Left forelimb (tissue), 1 donor: ENCODE results near the gene IL2RG.

Experiments used
- DNase-seq: peaks from one replicate; pipeline ENCODE4 v3.0.0-alpha.2; 2018; ENCODE audit warnings: low spot score

The IL2RG gene

GRCh38 chrX:71111141-71111843 lies at the start of gene IL2RG:
Gene IL2RG, minus strand, starts transcription at chrX:71111577. Its CDS starts 38 bp downstream, at chrX:71111539.
- DNase-seq = no peak

DNA sequence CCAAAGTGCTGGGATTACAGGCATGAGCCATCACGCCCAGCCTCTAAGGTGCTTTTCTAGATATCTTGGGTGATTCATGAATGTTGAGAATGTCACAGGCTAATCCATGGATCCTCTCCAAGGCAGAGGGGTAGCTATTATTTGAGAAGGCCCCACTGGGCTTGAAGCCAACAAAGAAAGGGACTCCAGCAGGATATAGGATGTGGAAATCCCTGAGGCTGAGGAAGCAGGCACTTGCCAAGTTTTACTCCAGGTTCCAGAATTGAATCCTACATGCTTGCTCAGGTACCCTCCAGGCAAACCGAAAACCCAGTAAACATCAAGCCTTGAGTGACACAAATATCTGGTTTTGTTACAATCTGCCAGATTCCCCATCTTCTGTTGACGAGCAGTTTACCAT lies 49.1 kb upstream of the IL2RG start:
- DNase-seq = no peak

GRCh38 chrX:71159335-71159734 lies 48.0 kb upstream of the IL2RG start:
- no peak for DNase-seq

- DNase-seq = no peak
These were observed 47.2 kb upstream of the IL2RG start for GRCh38 chrX:71158603-71159002.

DNA sequence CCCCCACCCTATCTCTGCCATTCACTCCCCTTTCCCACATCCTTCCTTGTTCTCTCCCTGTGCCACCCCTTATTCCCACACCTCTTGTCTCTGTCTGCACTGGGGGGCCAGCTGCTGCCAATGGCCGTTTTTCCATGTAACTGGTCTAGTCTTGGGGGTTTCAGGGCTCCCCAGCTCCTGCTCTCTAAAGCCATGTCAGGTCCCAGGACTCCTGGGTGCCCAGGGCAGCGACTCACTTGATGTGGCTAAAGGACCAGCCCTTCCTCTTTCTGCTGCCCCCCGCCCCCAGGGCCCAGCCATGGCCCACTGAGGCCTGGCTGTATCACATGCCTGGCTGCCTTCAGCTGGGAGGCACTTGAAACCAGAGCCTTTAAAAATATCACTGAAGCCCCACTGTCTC lies 43.3 kb upstream of the IL2RG start:
- DNase-seq = no peak

DNA sequence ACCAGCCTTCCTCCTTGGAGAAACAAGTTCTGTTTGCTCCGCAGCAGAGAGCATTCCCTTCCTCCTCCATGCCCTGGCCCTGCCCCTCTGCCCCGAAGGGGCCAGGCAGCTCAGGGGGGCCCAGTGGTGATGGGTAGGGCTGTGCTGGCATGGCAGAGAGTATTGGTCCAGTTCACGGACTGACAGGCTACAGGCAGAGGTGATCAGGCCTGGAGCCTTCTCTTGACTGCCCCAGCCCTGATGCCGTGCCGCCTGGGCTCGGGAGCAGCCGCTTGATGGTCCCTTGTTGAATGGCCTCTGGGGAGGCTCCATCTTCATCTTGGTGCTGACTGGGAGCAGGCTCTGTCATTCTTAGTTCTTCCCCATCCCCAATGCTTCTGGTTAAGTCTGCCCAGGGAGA lies 42.8 kb upstream of the IL2RG start:
- DNase-seq = no peak

DNA sequence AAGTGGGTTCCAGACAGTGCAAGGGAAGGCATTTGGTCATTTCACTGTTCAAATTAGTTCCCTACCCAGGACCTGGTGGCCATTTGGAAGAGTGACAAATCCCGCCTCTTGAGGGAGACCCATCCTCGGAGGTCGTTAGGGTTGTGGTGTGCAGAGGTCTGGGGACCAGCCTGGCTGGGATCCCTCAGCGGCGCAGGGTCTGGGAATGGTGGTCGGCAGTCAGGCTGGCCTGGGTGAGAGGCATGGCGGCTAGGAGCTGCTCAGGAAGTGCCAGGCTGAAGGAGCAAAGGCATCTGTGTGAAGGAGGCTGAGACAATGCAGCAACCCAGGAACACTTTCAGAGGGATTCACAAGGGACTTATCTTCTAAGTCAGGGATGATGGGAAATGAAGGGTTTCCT lies 40.0 kb upstream of the IL2RG start:
- no peak for DNase-seq

GRCh38 chrX:71148278-71148663 lies 36.9 kb upstream of the IL2RG start:
- no peak for DNase-seq

DNA sequence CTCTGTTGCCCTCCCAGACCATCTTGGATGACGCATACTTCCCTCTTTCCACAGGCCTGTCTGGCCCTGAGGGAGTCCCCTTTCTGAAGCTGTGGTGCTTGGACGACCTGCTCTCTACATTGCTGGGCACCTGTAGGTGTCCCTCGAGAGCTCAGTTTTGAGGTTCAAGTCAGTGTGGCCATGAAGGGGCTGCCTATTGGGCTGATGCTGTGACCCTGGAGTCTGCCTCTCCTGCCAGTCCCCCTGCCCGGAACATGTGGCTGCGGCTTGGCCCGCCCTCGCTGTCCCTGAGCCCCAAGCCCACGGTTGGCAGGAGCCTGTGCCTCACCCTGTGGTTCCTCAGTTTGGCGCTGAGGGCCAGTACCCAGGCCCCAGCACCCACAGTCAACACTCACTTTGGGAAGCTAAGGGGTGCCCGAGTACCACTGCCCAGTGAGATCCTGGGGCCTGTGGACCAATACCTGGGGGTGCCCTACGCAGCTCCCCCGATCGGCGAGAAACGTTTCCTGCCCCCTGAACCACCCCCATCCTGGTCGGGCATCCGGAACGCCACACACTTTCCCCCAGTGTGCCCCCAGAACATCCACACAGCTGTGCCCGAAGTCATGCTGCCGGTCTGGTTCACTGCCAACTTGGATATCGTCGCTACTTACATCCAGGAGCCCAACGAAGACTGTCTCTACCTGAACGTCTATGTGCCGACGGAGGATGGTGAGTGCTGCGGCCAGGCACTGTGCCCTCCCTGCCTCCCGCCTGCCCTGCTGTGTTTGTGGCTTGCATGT lies 36.3 kb upstream of the IL2RG start:
- DNase-seq = no peak

DNA sequence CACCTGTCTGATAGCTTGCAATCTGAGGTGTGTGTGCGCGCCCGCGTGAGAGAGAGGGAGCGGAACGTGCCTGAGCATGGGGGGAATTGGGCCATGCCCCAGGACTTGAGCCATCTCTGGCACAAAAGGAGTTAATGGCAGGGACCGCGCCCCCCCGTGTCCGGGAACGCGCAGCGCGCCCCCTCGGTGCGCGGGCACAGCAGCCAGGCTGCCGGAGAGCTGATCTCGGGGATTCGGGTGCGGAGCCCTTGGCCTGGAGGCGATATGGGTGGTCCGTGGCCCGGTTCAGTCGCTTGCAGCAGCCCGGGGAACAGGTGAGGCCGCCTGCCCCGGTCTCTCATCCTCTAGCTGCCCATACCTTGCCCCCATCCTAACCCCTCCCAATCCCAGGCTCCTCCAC lies 33.3 kb upstream of the IL2RG start, which contains the start of gene NLGN3:
Gene NLGN3, plus strand, starts transcription at position 191 of the 400 bp plus-strand sequence. CDS start 2,909 bp downstream, outside the sequence.
- no peak for DNase-seq

DNA sequence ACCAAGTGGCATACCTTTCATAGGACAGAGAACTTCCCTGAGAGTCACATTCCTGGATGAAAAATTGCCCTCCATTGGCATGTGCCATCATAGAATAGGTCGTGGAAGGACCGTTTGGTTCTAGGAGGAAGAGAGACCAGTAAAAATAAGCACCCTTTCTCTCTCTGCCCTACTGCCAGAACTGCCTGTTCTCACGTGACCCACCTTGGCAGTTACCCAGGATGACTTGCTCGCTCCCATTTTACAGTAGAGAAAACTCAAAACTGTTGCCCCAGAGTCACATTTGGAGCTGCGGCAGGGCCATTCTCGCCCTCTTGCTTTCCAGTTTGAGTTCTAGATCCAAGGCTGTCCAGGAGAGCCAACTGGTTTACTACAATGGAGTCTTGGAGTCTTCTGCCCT lies 32.1 kb upstream of the IL2RG start:
- DNase-seq = no peak

GRCh38 chrX:71140440-71140839 lies 29.1 kb upstream of the IL2RG start:
- DNase-seq = no peak

DNA sequence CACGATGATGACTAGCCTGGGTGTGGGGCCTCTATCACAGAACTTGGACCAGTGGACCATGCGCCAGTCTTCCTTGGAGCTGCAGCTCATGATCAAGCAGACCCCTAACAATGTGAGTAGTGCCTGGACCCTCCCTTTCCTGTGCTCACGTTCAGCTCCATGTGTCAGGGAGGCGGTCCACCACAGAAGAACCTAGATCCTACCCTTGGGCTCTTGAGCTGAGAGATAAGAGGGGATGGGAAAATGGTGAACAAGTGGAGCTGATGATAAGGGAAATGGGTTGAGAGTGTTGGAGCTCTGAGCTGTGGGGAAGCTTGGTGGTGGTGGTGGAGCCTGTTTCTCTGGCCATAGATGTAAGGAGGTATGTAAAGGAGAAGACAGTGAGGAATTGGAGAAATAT lies 20.1 kb upstream of the IL2RG start:
- DNase-seq = no peak

DNA sequence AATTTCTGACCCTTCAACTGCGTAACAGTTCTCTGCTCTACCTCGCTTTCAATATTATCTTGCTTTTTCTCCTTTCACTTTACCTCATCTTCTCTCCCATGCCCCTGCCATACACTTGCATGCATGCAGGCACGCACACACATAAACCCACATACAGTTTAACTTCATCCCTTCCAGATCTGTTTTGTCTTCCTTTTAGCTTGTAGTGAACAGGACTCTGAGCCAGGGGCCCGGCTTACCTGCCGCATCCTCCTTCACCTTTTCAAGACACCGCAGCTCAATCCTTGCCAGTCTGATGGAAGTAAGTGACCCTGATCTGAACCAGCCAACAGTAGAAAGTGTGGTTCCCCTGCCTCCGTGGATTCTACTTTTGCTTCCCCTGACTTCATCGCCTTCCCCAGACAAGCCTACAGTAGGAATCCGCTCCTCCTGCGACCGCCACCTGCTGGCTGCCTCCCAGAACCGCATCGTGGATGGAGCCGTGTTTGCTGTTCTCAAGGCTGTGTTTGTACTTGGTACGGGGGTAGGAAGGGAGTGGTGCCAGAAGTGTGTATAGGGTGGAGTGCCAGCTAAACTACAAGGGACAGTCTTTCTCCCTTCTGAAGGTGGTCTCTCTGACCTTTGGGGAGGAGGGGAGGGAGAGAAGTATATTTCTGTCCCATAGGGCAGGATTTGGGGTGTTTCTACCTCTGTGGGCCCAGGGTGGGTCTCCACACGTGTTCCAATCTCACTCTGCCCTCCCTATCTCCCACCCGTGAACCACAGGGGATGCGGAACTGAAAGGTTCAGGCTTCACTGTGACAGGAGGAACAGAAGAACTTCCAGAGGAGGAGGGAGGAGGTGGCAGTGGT lies 17.8 kb upstream of the IL2RG start:
- DNase-seq = no peak

- no peak for DNase-seq
These were observed 16.9 kb upstream of the IL2RG start for GRCh38 chrX:71128166-71128833.

GRCh38 chrX:71118985-71119535 lies 7.7 kb upstream of the IL2RG start:
- no peak for DNase-seq

DNA sequence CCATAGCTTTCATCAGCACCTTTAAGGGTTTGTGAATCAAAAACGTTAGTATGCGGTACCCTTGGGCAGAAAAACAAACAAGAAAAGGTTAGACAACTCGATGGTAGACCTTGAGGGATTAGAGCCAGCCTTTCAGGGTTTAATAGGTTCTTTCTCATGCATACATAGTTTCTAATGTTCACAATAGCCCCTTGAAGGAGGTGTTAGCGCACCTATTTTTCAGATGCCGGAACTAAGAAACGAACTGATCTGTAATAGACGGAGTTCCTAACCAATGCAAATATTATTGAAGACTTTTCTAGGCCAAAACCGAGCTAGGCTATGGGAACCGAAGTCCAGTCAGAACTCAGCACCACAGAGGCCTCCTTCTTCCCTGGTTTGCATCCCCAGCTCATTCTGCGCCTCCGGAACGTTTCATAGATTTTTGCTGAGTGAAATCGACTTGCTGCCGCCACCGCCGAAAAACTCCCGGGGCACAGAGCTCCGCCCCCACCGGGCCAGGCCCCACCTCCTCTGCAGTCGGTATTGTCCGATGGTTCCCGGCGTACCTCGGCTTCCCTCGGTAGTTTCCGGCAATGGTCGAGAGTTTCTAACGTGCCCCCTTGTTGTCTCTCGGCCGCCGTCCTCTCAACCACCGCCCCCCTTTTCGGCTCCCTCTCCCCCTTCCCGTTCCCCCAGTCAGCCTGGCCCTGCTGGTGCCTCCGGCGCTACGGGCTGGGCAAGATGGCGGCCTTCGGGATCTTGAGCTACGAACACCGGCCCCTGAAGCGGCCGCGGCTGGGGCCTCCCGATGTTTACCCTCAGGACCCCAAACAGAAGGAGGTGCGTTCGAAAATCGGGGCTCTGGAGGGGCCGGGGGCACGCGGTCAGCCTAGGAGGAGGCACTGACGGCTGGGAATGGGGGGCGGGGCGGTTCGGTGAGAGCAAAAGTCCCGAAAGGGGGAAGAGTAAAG lies 6.9 kb upstream of the IL2RG start, which contains the start of gene MED12:
Gene MED12, plus strand, starts transcription at position 565 of the 953 bp plus-strand sequence. Its CDS starts 159 bp downstream, at position 724.
- peak; percentile 86 for DNase-seq

DNA sequence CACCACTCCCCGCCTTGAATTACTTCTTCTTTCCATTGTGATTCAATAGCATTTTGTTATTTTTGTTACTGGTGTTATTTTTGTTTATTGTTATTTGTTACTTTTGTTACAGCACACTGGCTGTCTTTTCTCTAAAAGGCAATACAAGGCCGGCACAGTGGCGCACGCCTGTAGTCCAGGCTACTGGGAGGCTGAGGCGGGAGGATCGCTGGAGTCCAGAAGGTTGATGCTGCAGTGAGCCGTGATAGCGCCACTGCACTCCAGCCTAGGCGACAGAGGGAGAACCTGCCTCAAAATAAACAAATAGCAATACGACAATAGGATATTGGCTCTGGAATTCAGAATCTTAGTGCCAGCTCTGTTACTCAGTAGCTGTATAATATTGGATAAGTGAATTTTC lies 6.0 kb upstream of the IL2RG start:
- no peak for DNase-seq

DNA sequence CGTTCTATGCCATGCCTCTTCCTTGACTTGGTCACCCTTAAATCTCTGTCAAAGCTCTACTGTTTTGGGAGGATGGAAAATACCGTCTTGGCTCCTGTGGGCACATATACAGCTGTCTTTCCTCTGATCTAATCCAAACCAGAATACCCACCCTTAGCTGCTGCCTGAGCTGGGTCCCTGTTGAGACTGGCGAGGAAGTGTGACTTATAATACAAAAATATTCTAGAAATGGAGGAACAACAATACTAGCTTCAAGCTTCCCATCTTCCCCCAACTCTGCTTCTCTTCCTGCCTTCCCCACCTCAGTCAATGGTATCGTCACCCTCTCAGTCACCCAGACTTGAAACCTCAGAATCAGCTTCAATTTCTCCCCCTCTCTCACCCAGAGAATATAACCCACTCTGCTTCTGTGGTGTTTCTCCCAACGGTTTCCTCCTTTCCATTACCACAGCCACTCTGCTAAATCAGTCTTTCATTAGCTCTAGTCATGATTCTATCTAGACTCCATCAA lies 599 bp upstream of the IL2RG start:
- DNase-seq = no peak

DNA sequence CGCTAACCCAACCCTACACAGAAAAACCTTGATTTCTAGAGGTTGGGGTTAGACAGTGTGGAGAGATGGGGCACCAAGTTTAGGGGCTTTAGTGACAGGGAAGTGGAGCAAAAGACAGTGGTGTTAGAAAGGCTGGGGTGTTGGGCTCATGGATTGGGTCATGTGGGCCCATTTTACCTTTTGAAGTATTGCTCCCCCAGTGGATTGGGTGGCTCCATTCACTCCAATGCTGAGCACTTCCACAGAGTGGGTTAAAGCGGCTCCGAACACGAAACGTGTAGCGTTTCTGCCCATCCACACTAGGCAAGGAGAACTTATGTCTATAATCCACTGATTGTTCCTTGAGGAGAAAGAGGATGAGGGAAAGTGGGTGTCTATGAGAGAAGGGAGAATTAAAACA lies 2.3 kb downstream of the IL2RG start:
- no peak for DNase-seq
